Stomach (tissue), 9 donors: ENCODE data around the gene EEA1. TPM values are rescaled to one million over a fixed set of nuclear protein-coding genes. Genes with fewer than 3 reads are reported as not detected.

Source experiments
- DNase-seq, 2 donors: peaks; one replicate each; pipeline versions ENCODE4 v3.0.0 to v3.0.0-alpha.2; 2013 to 2019
- H3K27ac ChIP-seq, 5 donors: fragments of 200-600 bp in 4 of 5; sonication (generic) in 4 of 5; one replicate each; pipeline ENCODE4 v1.5.1; 2013 to 2019; ENCODE audit warnings: mild to moderate bottlenecking in 1 of 5, moderate library complexity in 1 of 5
- H3K27me3 ChIP-seq, 3 donors: fragments of 200-600 bp; sonication (generic); one replicate each; pipeline ENCODE4 v1.5.1; 2017 to 2019; ENCODE audit warnings: mixed run types in 1 of 3
- H3K36me3 ChIP-seq, 4 donors: fragments of 200-600 bp; sonication (generic); 1 replicate in 3 of 4; 2 replicates in 1 of 4; pipeline ENCODE4 v1.5.1; 2016 to 2019
- H3K4me1 ChIP-seq, 4 donors: fragments of 200-600 bp; sonication (generic); one replicate each; pipeline ENCODE4 v1.5.1; 2016 to 2019
- H3K4me3 ChIP-seq, 4 donors: fragments of 200-600 bp; sonication (generic) in 3 of 4; one replicate each; pipeline ENCODE4 v1.5.1; 2016 to 2019; ENCODE audit warnings: mild to moderate bottlenecking in 1 of 4
- H3K9me3 ChIP-seq, 4 donors: fragments of 200-600 bp; sonication (generic); one replicate each; pipeline ENCODE4 v1.5.1; 2016 to 2019
- EP300 ChIP-seq: sonication (generic); formaldehyde crosslinking; IDR thresholded peaks from one replicate; pipeline ENCODE4 v1.6.1; 2017; ENCODE audit warnings: antibody characterized with exemption
- POLR2A ChIP-seq, 4 donors: fragments of 450-650 bp; IDR thresholded peaks; one replicate each; pipeline ENCODE4 v1.6.1; 2016; ENCODE audit warnings: antibody characterized with exemption in 4 of 4, control low read depth in 2 of 4, mild to moderate bottlenecking in 1 of 4, moderate library complexity in 1 of 4
- POLR2AphosphoS5 ChIP-seq, 3 donors: sonication (generic); formaldehyde crosslinking; IDR thresholded peaks; one replicate each; pipeline ENCODE4 v1.6.1; 2016; ENCODE audit warnings: antibody characterized with exemption in 3 of 3
- WGBS, 5 donors: extraction: QIAGEN DNeasy Blood & Tissue Kit in 3 of 5; methylation state at CpG; one replicate each; pipeline versions ENCODE4 v1.1.5 to v1.1.7; 2013 to 2018; 5-methylcytosine and 5-hydroxymethylcytosine counted together
- intact Hi-C: fragments of 100-400 bp; cut with DNase I; formaldehyde crosslinking; loops from one replicate; pipeline ENCODE4 v1.15.1; 2023; ENCODE audit warnings: low total_unique reads
- polyA plus RNA-seq, 3 donors: library from polyadenylated mRNA; stranded (reverse); fragments of 200-250 nt; gene quantifications; one replicate each; pipeline ENCODE4 v1.2.3, GENCODE V29; 2013
- total RNA-seq, 5 donors: library from RNA; depleted of rRNA; stranded (reverse); fragments of >200 nt; gene quantifications; one replicate each; pipeline versions ENCODE4 v1.1.0 to v1.2.3, GENCODE V29; 2014 to 2016
- TF ChIP-seq, protein P1 (sequence below), 7 experiments: fragments of 450-650 bp in 4 of 7; fragments of 200-600 bp in 3 of 7; sonication (generic) in 3 of 7; IDR thresholded peaks; one replicate each; pipeline ENCODE4 v1.5.1; 2016 to 2019; ENCODE audit warnings: antibody characterized with exemption in 7 of 7, control low read depth in 2 of 7, mild to moderate bottlenecking in 1 of 7
- donor health status: healthy with polysubstance abuse.
- donor health status: Bipolar disorder and iron deficiency.
- donor health status: healthy.

EEA1 gene
- total and polyA plus RNA-seq, 8 donors = 2.0 to 24.2 (median 10.8) TPM

GRCh38 chr12:92863251-92863650 is 65.8 kb downstream of the EEA1 start:
- intact Hi-C loops = no loop called here
- no peaks in the 10 kb centered on the region for H3K27me3 ChIP-seq
- no peaks in the 10 kb centered on the region for H3K4me1 ChIP-seq
- no peaks in the 10 kb centered on the region for H3K9me3 ChIP-seq
- no peak overlapping the region for H3K27ac ChIP-seq
- no peak for DNase-seq
- TF ChIP-seq POLR2AphosphoS5 (IDR thresholded peaks at IDR 0.05) (no peak), EP300 (no peak), POLR2A (IDR thresholded peaks at IDR 0.05) (no peak)
- TF ChIP-seq, protein P1, sequence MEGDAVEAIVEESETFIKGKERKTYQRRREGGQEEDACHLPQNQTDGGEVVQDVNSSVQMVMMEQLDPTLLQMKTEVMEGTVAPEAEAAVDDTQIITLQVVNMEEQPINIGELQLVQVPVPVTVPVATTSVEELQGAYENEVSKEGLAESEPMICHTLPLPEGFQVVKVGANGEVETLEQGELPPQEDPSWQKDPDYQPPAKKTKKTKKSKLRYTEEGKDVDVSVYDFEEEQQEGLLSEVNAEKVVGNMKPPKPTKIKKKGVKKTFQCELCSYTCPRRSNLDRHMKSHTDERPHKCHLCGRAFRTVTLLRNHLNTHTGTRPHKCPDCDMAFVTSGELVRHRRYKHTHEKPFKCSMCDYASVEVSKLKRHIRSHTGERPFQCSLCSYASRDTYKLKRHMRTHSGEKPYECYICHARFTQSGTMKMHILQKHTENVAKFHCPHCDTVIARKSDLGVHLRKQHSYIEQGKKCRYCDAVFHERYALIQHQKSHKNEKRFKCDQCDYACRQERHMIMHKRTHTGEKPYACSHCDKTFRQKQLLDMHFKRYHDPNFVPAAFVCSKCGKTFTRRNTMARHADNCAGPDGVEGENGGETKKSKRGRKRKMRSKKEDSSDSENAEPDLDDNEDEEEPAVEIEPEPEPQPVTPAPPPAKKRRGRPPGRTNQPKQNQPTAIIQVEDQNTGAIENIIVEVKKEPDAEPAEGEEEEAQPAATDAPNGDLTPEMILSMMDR (IDR thresholded peaks at IDR 0.05) = no peak
- WGBS, 5 donors = 63 to 85% (median 83%) methylated on average over 1 of the region's 1 CpG
- H3K36me3 ChIP-seq = peaks cover 0 to 35% (median 18%) of the 10 kb centered on the region in 4 donors
- no peak overlapping the region for H3K4me3 ChIP-seq

GRCh38 chr12:92861381-92861780 is 67.7 kb downstream of the EEA1 start:
- TF ChIP-seq, protein P1 (IDR thresholded peaks at IDR 0.05) = no peak
- TF ChIP-seq POLR2A (IDR thresholded peaks at IDR 0.05) = no peak
- no peak for TF ChIP-seq EP300
- TF ChIP-seq POLR2AphosphoS5 (IDR thresholded peaks at IDR 0.05) = no peak
- 82 to 91% (median 86%) methylated on average over 4 of the region's 4 CpGs for WGBS, 5 donors
- Histone ChIP-seq H3K27ac (no peak overlapping the region), H3K4me1 (no peaks in the 10 kb centered on the region), H3K27me3 (no peaks in the 10 kb centered on the region), H3K4me3 (no peak overlapping the region), H3K9me3 (no peaks in the 10 kb centered on the region), H3K36me3 (peaks cover 0 to 52% (median 32%) of the 10 kb centered on the region in 4 donors)
- DNase-seq = no peak
- intact Hi-C loops = no loop called here

DNA sequence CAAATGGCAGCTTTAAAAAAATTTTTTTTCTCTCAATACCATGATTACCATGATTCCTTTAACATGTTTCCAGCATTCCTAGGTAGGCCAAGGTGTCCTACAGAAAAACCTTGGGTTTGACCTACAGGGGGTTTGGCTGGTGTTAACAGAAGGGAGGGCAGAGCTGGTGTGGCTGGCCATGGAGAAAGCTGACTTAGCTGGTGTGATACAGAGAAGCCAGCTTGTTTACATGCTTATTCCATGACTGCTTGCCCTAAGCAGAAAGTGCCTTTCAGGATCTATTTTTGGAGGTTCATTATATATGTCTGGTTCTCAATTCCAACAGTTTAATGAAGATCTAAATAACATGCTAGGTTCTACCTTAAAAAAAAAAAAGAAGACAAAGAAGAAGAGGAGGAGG is 68.6 kb downstream of the EEA1 start:
- no peak overlapping the region for H3K4me3 ChIP-seq
- no peaks in the 10 kb centered on the region for H3K4me1 ChIP-seq
- TF ChIP-seq EP300 (no peak), POLR2AphosphoS5 (IDR thresholded peaks at IDR 0.05) (no peak), POLR2A (IDR thresholded peaks at IDR 0.05) (no peak)
- TF ChIP-seq, protein P1 (IDR thresholded peaks at IDR 0.05) = no peak
- H3K27ac ChIP-seq = no peak overlapping the region
- no peaks in the 10 kb centered on the region for H3K9me3 ChIP-seq
- intact Hi-C loops = no loop called here
- peak in 1 of 2 donors; percentile 18 for DNase-seq
- H3K36me3 ChIP-seq = peaks cover 0 to 59% (median 32%) of the 10 kb centered on the region in 4 donors
- H3K27me3 ChIP-seq = no peaks in the 10 kb centered on the region

DNA sequence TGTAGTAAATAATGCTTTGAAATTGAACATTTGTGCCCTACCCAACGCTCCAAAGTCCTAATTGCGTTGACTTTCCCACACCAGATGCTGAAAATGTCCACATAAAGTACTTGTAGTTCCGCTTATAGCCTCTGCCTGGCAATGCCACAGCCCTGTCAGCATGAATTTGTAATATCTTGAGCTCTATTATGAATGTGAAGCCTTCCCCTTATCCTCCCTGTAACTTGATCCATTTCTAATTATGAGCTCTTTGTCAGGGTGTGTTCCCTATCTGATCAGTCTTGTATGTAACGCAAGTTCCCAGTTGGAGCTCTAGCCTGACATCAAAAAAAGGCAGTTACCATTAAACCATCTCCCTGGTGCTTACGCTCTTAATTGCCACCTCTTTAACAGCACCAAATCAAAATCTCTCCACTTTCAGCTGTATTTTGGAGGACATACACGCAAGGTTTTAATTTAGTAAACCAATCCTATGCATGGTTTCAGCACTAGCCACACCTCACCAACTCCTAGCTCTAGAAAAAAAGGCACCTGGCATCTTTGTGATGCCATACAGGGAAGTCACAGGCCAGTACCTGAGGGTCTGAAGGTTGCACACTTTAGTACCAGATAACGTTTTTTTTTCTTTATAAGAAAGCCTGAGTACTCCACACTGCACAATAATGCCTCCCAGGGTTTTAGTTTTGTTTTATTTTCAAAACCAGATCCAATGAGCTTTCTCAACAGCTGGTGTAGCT is 69.3 kb downstream of the EEA1 start:
- 78 to 89% (median 85%) methylated on average over 7 of the region's 7 CpGs for WGBS, 5 donors
- Histone ChIP-seq H3K27me3 (no peaks in the 10 kb centered on the region), H3K4me1 (no peaks in the 10 kb centered on the region), H3K27ac (no peak overlapping the region), H3K4me3 (no peak overlapping the region), H3K9me3 (no peaks in the 10 kb centered on the region), H3K36me3 (peaks cover 0 to 63% (median 32%) of the 10 kb centered on the region in 4 donors)
- no peak for DNase-seq
- TF ChIP-seq, protein P1 (IDR thresholded peaks at IDR 0.05) = no peak
- TF ChIP-seq EP300 = no peak
- TF ChIP-seq POLR2AphosphoS5 (IDR thresholded peaks at IDR 0.05) = no peak
- no peak for TF ChIP-seq POLR2A (IDR thresholded peaks at IDR 0.05)
- intact Hi-C loops = no loop called here
